Stimulated activated CD4-positive, alpha-beta T cell treated with anti-CD3 and anti-CD28 coated beads, TNF-alpha, amount 100 ng/mL, for 4 hours (primary cell): ENCODE data around the gene RNF40.
"Not testable (repeated sequence)": the region's sequence is repeated elsewhere in the genome, so short reads cannot be mapped to it uniquely, and the experiment has no call there.

Experiments used
- DNase-seq, 3 experiments: peaks; one replicate each; pipeline ENCODE4 v3.0.0-alpha.2; 2020; ENCODE audit warnings: low read depth in 3 of 3

RNF40 gene

DNA sequence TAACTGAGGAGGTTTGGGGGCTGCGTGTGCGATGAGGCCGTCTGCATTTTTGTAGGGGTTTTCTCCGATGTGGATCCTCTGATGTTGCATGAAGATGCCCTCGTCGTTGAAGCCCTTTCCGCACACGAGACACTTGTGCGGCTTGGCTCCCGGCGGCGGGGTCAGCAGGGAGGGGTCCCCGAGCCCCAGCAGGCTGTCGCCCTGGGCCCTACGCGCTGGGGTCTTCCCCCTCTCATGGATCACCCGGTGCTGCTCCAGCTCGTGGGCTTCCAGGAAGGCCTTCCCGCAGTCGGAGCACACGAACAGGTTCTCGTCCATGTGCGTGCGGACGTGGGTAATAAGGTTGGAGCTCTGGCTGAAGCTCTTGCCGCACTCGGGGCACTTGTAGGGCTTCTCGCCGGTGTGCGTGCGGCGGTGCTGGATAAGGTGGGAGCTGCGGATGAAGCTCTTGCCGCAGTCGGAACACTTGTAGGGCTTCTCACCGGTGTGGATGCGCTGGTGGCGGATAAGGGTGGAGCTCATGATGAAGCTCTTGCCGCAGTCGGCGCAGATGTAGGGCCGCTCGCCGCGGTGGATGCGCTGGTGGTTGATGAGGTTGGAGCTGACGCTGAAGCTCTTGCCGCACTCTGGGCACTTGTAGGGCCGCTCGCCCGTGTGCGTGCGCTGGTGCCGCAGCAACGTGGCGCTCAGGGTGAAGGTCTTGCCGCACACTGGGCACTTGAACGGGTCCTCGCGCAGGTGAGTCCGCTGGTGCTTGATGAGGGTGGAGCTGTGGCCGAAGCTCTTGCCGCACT, 20.6 kb downstream of the RNF40 start:
- no peak for DNase-seq

DNA sequence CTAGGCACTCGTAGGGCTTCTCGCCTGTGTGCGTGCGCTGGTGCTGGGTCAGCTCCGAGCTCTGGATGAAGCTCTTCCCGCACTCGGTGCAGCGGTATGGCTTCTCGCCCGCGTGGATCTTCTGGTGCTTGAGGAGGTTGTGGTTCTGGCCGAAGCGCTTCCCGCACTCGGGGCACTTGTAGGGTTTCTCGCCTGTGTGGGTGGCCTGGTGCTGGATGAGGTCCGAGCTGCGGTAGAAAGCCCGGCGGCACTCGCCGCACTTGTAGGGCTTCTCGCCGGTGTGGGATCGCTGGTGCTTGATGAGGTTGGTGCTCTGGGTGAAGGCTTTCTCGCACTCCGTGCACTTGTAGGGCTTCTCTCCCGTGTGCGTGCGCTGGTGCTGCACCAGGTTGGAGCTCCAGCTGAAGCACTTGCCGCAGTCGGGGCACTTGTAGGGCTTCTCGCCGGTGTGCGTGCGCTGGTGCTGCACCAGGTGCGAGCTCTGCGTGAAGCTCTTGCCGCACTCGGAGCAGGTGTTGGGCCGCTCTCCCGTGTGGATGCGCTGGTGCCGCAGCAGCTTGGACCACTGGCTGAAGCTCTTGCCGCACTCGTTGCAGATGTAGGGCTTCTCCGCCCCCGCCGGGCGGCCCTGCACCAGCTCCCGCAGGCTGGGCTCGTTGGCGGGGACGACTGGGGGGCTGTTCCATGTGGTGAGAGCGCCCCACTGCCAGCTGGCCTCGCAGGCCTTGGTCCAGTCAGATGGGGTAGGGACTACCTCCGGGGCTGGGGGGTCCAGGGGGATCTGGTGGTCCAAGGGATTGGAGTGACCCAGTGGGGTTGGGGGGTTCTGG, 21.4 kb downstream of the RNF40 start:
- DNase-seq = no peak

DNA sequence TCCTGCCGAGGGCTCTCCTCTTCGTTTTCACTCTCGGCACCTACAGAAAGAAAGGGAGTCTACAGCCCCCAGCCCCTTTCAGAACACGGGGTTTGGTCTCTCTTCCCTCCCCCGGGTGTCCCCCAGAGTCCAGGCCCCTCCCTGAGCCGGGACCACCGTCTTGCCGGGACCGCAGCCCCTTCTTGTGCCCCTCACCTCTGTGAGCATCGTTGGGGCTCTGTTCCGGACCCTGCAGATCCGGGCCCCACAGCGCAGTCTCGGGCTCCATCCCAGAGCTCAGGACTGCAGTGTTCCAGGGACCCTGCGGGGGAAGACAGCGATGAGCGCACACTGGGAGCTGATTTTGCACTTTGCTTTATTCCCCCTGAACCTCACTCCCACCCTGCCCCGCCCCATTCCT, 22.1 kb downstream of the RNF40 start:
- no peak for DNase-seq

DNA sequence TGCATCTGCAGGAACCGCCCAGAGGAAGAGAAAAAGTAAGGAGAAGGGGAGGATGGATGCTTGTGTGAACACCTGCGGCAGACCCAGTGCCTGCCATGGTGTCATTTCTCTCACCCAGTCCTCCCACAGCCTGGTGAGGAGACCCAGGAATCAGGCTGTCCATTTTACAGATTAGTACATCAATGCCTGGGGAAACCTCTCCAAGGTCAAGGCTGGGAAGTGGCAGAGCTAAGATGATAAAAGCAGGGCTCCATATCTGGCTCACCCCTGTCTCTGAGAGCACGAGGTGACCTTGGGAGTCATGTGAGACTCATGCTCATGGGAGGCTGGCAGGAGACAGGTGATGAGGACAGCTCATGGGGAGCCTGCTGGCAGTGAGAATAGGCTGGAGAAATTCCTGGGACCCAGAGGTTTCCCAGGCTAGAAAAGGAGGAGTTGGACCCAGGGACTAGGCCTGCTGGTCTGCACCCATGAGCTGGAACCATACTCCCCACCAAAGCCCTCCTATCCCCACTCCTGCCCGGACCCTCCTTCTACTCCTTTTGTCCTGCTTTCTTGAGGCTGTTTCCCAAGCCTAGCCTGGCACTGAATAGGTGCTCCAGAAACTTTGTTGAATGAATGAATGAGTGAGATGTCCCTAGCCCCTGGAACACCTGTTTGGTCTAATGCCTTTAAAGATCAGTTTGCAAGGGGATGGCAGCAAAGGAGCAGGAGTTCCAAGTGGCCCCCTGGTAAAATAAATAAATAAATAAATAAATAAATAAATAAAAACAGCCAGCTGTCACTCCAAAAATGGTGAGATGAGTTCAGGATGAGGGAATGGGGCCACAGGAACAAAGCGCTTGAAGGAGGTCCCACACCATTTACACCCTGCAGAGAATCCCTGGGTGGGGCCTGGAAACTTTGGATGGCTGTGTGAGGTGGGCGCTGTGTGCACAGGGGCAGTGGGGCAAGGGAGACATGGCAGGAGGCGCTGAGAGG, 23.3 kb downstream of the RNF40 start:
- no peak for DNase-seq

DNA sequence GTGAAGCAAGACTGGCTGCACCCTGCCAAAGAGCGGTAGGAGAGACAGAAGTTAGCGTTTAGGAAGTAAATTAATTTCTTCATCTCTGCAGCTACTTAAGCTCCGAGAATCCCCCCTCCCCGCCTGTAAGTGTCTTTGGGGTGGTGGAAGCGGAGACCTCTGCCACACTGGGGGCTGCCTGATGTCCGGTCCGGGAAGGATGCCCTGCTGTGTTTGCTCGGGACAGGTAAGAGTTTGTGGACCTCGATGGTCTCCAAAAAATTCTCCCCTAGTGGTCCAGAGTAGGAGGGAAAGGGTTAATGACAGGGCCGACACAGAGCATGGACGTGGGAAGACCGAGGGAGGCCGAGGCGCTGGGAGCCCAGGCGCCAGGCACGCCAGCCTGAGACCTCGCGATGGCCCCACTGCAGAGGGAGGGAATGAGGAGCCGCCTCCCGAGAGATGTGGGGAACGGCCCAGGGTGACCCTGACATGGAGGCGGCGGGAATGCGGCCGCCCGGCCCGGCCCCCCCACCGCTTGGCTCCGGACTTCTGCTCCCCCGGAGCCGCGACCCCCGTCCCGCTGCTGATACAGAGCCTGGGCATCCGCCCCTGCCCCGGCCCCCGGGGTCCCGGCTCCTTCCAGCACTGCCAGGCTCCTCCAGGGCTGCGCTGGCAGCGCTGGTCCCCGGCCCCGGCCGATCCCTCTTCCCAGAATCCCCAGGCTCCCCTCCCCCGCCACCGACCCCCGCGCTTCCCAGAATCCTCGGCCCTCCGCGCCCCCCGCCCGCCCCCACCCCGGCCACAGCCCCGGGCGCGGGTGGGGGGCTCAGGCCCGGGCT, 24.2 kb downstream of the RNF40 start:
- no peak for DNase-seq

- no peak for DNase-seq
These were observed 25.0 kb downstream of the RNF40 start, which contains the start of gene ZNF629 for GRCh38 chr16:30786936-30787612. ZNF629 (minus strand) TSS chr16:30787205; CDS start chr16:30784482, 2,723 bp downstream.

GRCh38 chr16:30787613-30788378, 25.7 kb downstream of the RNF40 start:
- DNase-seq = no peak

DNA sequence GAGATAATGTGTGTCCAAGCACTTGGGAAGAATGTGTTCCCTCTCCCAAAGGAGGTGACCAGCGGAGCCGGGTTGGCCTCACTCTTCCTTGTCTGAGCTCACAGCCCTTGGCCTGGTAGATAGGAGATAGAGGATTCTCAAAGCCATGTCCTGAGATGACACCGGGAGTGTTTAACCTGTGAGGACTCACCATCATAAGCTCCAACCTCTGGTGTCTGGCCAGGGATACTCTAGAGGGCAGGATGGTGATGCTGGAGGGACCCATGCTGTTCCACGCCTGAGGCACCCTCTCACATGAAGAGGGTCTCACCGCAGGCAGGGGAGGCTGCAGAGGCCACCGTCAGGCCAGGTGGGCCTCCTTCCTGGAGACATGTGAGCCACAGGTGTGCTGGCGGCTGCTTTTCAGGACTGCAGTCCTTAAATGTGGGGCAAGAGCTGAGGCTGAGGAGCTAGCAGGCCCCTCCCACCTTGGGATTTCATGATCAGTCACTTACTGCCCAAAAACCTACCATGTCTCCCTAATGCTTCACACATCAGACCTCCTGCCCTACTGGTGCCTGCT, 31.5 kb downstream of the RNF40 start:
- no peak for DNase-seq

DNA sequence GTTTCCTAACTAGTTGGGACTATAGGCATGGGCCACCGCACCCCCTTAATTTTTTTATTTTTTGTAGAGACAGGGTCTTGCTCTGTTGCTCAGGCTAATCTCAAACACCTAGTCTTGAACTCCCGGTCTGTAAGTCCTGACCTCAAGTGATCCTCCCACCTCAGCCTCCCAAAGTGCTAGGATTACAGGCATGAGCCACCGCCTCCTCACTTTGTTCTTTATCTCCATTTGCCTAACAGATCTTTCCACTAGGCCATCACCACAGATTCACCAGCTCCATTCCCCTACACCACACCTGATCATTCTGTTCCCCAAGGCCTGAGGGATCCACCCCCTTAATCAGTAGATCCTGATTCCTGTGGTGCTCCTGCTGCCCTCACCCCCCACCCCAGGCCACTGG, 32.5 kb downstream of the RNF40 start:
- DNase-seq = no peak

- no peak for DNase-seq
These were observed 35.7 kb downstream of the RNF40 start for GRCh38 chr16:30797670-30798309.

GRCh38 chr16:30802936-30803335, 40.8 kb downstream of the RNF40 start:
- no peak for DNase-seq

DNA sequence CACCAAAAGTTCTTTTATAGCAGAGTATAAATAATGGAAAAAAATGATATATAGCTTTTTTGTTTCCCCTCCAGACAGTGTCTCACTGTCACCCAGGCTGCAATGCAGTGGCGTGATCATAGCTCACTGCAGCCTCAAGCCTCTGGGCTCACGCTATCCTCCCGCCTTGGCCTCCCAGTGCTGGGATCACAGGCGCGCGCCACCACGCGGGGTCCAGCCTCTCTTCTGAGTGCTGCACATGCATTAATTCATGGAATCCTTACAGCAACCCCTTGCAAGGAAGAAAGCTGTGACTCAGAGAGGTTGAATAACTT, 42.9 kb downstream of the RNF40 start:
- DNase-seq = no peak

- DNase-seq = peak in 2 of 3 experiments; percentile 28 to 47
These were observed 43.4 kb downstream of the RNF40 start for GRCh38 chr16:30805370-30806169.

GRCh38 chr16:30808146-30808545, 46.0 kb downstream of the RNF40 start:
- no peak for DNase-seq

- DNase-seq = not testable (repeated sequence)
These were observed 46.8 kb downstream of the RNF40 start for GRCh38 chr16:30808890-30809426.

DNA sequence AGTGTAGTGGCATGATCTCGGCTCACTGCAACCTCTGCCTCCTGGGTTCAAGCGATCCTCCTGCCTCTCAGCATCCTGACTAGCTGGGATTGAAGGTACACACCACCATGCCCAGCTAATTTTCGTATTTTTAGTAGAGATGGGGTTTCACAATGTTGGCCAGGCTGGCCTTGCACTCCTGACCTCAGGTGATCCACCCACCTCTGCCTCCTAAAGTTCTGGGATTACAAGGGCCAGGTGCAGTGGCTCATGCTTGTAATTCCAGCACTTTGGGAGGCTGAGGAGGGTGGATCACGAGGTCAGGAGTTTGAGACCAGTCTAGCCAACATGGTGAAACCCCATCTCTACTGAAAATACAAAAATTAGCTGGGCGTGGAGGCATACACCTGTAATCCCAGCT, 47.6 kb downstream of the RNF40 start:
- not testable (repeated sequence) for DNase-seq

- DNase-seq = no peak
These were observed 51.7 kb downstream of the RNF40 start for GRCh38 chr16:30813821-30814189.

DNA sequence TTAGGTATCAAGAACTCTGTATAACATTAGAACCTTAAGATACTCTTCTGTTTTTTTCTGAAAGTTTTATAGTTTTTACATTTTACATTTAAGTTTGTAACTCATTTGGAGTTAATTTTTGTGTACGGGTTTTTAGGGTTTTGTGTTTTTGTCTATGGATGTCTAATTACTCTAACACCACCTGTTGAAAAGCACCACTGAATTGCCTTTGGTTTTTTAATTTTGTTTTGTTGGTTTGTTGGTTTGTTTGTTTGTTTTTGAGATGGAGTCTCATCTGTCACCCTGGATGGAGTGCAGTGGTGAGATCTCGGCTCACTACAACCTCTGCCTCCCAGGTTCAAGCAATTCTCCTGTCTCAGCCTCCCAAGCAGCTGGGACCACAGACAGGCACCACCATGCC, 54.6 kb downstream of the RNF40 start:
- no peak for DNase-seq
